Mesangial cell (primary cell): Measurements from ENCODE around the gene GPX8. TPM values are rescaled to one million over a fixed set of nuclear protein-coding genes. Genes with fewer than 3 reads are reported as not detected.

ENCODE experiments used
- total RNA-seq: library from RNA; depleted of rRNA; stranded (reverse); fragments of >200 nt; gene quantifications from 2 replicates; pipeline ENCODE4 v1.2.3, GENCODE V29; 2015

Gene GPX8
- 60.6 and 67.5 TPM in 2 replicates for total RNA-seq

GRCh38 chr5:55159763-55160492 is at the start of gene GPX8:
Gene GPX8, plus strand, starts transcription at chr5:55160171. Its CDS starts 22 bp downstream, at chr5:55160193.

GRCh38 chr5:55172937-55173686 is 13.1 kb downstream of the GPX8 start, which contains the start of gene CDC20B:
Gene CDC20B, minus strand, starts transcription at chr5:55173177. Its CDS starts 177 bp downstream, at chr5:55173000.

Other genes starting within 250 kb of the GPX8 start
- 0.65 TPM in 1 of 2 replicates, not detected in the other for gene ESM1, start 174.6 kb upstream of the GPX8 start, total RNA-seq
- gene GZMK, start 135.9 kb upstream of the GPX8 start, total RNA-seq: not detected in 2 replicates
- gene GZMA, start 57.5 kb upstream of the GPX8 start, total RNA-seq: not detected in 2 replicates
- gene CDC20B, start 13.0 kb downstream of the GPX8 start, total RNA-seq: not detected in 2 replicates
- gene MCIDAS, start 67.1 kb downstream of the GPX8 start, total RNA-seq: not detected in 2 replicates
- gene CCNO, start 73.4 kb downstream of the GPX8 start, total RNA-seq: 0.65 and 1.3 TPM in 2 replicates
- gene DHX29, start 147.5 kb downstream of the GPX8 start, total RNA-seq: 11.3 and 14.7 TPM in 2 replicates
- gene MTREX, start 147.8 kb downstream of the GPX8 start, total RNA-seq: 21.8 and 30.6 TPM in 2 replicates